HepG2 (cell line): ENCODE results near the gene NEU1. TPM values are rescaled to one million over a fixed set of nuclear protein-coding genes. Genes with fewer than 3 reads are reported as not detected.

Experiments used
- CERS6 ChIP-seq: sonication (generic); formaldehyde crosslinking; IDR thresholded peaks from 2 replicates; pipeline ENCODE4 v1.5.0; 2020; ENCODE audit warnings: missing genetic modification reagents
- HMG20B ChIP-seq: conservative IDR thresholded peaks from 2 replicates; pipeline ENCODE4 v1.6.1; 2016; ENCODE audit warnings: missing genetic modification reagents, missing compliant biosample characterization
- MBD4 ChIP-seq: IDR thresholded peaks from 2 replicates; pipeline ENCODE4 v1.6.1; 2012; ENCODE audit warnings: low read length, inconsistent platforms, borderline replicate concordance
- NFIB ChIP-seq: sonication (generic); formaldehyde crosslinking; IDR thresholded peaks from 2 replicates; pipeline ENCODE4 v1.9.0; 2021; ENCODE audit warnings: missing genetic modification reagents, mild to moderate bottlenecking, borderline replicate concordance
- NPAS2 ChIP-seq: sonication (generic); formaldehyde crosslinking; IDR thresholded peaks from 2 replicates; pipeline ENCODE4 v1.8.0; 2022; ENCODE audit warnings: mild to moderate bottlenecking, missing genetic modification reagents, borderline replicate concordance
- POLR2AphosphoS5 ChIP-seq: IDR thresholded peaks from 2 replicates; pipeline ENCODE4 v1.6.1; 2012; ENCODE audit warnings: low read depth, low read length
- SMARCC2 ChIP-seq: fragments of 450-650 bp; IDR thresholded peaks from 2 replicates; pipeline ENCODE4 v1.6.1; 2017; ENCODE audit warnings: antibody characterized with exemption, mild to moderate bottlenecking
- SNAPC5 ChIP-seq: sonication (generic); formaldehyde crosslinking; IDR thresholded peaks from 2 replicates; pipeline ENCODE4 v1.8.1; 2023; ENCODE audit warnings: mild to moderate bottlenecking, missing genetic modification reagents, borderline replicate concordance
- SP140L ChIP-seq: sonication (generic); formaldehyde crosslinking; IDR thresholded peaks from 2 replicates; pipeline ENCODE4 v1.4.0; 2020; ENCODE audit warnings: missing genetic modification reagents, borderline replicate concordance
- SYNCRIP ChIP-seq: fragments of 200-400 bp; formaldehyde crosslinking; IDR thresholded peaks from 2 replicates; pipeline ENCODE4 v1.6.1; 2018; ENCODE audit warnings: mild to moderate bottlenecking, low read depth, low read length; ENCODE audit not compliant: insufficient read depth
- ZBTB4 ChIP-seq: sonication (generic); formaldehyde crosslinking; IDR thresholded peaks from 2 replicates; pipeline ENCODE4 v1.4.0; 2020; ENCODE audit warnings: missing genetic modification reagents, mild to moderate bottlenecking, borderline replicate concordance
- ZBTB43 ChIP-seq: sonication (generic); formaldehyde crosslinking; conservative IDR thresholded peaks from 2 replicates; pipeline ENCODE4 v1.4.0; 2020; ENCODE audit warnings: missing genetic modification reagents
- ZFP82 ChIP-seq: sonication (generic); formaldehyde crosslinking; IDR thresholded peaks from 2 replicates; pipeline ENCODE4 v1.5.1; 2020; ENCODE audit warnings: mild to moderate bottlenecking, missing genetic modification reagents, borderline replicate concordance
- ZNF121 ChIP-seq: sonication (generic); formaldehyde crosslinking; IDR thresholded peaks from 2 replicates; pipeline ENCODE4 v1.5.0; 2020; ENCODE audit warnings: mild to moderate bottlenecking, missing genetic modification reagents
- ZNF205 ChIP-seq: IDR thresholded peaks from 2 replicates; pipeline ENCODE4 v1.6.1; 2018; ENCODE audit warnings: missing biosample characterization, missing genetic modification reagents
- ZNF24 ChIP-seq: fragments of 450-650 bp; IDR thresholded peaks from 2 replicates; pipeline ENCODE4 v1.6.1; 2017; ENCODE audit warnings: antibody characterized with exemption, mild to moderate bottlenecking
- ZNF280D ChIP-seq: sonication (generic); formaldehyde crosslinking; IDR thresholded peaks from 2 replicates; pipeline ENCODE4 v1.5.1; 2020; ENCODE audit warnings: mild to moderate bottlenecking, missing genetic modification reagents
- ZSCAN5A ChIP-seq: sonication (generic); formaldehyde crosslinking; IDR thresholded peaks from 2 replicates; pipeline ENCODE4 v1.8.0; 2022; ENCODE audit warnings: mild to moderate bottlenecking, missing genetic modification reagents, borderline replicate concordance
- polyA plus RNA-seq, 8 experiments: library from polyadenylated mRNA; depleted of rRNA in 3 of 8; stranded (reverse) in 7 of 8; unstranded in 1 of 8; fragments of >200 nt; fragmentation: Illumina TruSeq in 4 of 8; extraction: Trizol in 4 of 8; gene quantifications; 2 replicates each; pipeline versions ENCODE4 v1.2.1 to v1.2.3, GENCODE V29; 2011 to 2016; ENCODE audit warnings: low read depth in 4 of 8, missing spikeins in 1 of 8, mixed read lengths in 1 of 8; ENCODE audit not compliant: insufficient read depth in 1 of 8
- total RNA-seq, 5 experiments: library from RNA; depleted of rRNA; stranded (reverse); fragments of >200 nt; fragmentation: Illumina TruSeq; extraction: Trizol; gene quantifications; 2 replicates each; pipeline ENCODE4 v1.2.3, GENCODE V29; 2016; ENCODE audit warnings: low read depth in 1 of 5

The NEU1 gene
- total and polyA plus RNA-seq, 2 of the 13 experiments (the other 11 are each of a cell fraction or from before 2014, with no cell fraction given), result 215 to 297 TPM

GRCh38 chr6:31862344-31863235 is at the start of gene NEU1 (continued):
- TF ChIP-seq ZSCAN5A (CRISPR knock-in tag), result peak; percentile 93
- TF ChIP-seq SYNCRIP, result no peak
- TF ChIP-seq ZFP82 (CRISPR knock-in tag), result peak; percentile 89
- no peak for TF ChIP-seq CERS6 (CRISPR knock-in tag)
- no peak for TF ChIP-seq ZNF280D (CRISPR knock-in tag)
- TF ChIP-seq NPAS2, result no peak
- TF ChIP-seq ZNF121 (CRISPR knock-in tag), result peak; percentile 93
- peak; percentile 86; the same call in 1 of the 2 replicates for TF ChIP-seq SNAPC5 (CRISPR knock-in tag)
- TF ChIP-seq ZNF205 (CRISPR knock-in tag), result peak; percentile 95
- TF ChIP-seq HMG20B, result peak; percentile 33; the same call in 1 of the 2 replicates
- TF ChIP-seq SP140L (CRISPR knock-in tag), result no peak; the same call in 1 of the 2 replicates
- TF ChIP-seq ZNF24, result no peak
- no peak for TF ChIP-seq SMARCC2
- no peak for TF ChIP-seq MBD4
- no peak for TF ChIP-seq NFIB (CRISPR knock-in tag)
- TF ChIP-seq ZBTB43, result peak; percentile 87
- TF ChIP-seq POLR2AphosphoS5, result peak; percentile 100
- TF ChIP-seq ZBTB4 (CRISPR knock-in tag), result no peak
